Upper lobe of right lung (tissue), 1 donor: ENCODE measurements around the gene KBTBD2. TPM values are rescaled to one million over a fixed set of nuclear protein-coding genes. Genes with fewer than 3 reads are reported as not detected.
"Not testable (repeated sequence)": the region's sequence is repeated elsewhere in the genome, so short reads cannot be mapped to it uniquely, and the experiment has no call there.

Experiments
- ATAC-seq: fragments of 200-7000 bp; cut with Tn5 transposase; one replicate; pipeline ENCODE4 v1.9.1; 2020; ENCODE audit warnings: mild to moderate bottlenecking, moderate library complexity
- DNase-seq: peaks from one replicate; pipeline ENCODE4 v3.0.0-alpha.2; 2020
- H3K27ac ChIP-seq: fragments of 200-600 bp; one replicate; pipeline ENCODE4 v1.8.0; 2022
- H3K27me3 ChIP-seq: fragments of 200-600 bp; one replicate; pipeline ENCODE4 v1.8.0; 2022; ENCODE audit warnings: mild to moderate bottlenecking
- H3K36me3 ChIP-seq: fragments of 200-600 bp; one replicate; pipeline ENCODE4 v1.8.0; 2022
- H3K4me1 ChIP-seq: fragments of 200-600 bp; one replicate; pipeline ENCODE4 v1.8.0; 2022
- H3K4me3 ChIP-seq: fragments of 200-600 bp; one replicate; pipeline ENCODE4 v1.8.0; 2022; ENCODE audit warnings: mild to moderate bottlenecking
- H3K9me3 ChIP-seq: fragments of 200-600 bp; one replicate; pipeline ENCODE4 v1.8.0; 2022
- intact Hi-C: fragments of 100-400 bp; cut with DNase I; formaldehyde crosslinking; loops from one replicate; pipeline ENCODE4 v1.11.0; 2022
- total RNA-seq: library from RNA; stranded (reverse); fragmentation: NEBNext Ultra II Directional; extraction: Animal tissue kit (Norgen Biotek cat#: 25700); gene quantifications from one replicate; pipeline ENCODE4 v1.2.1, GENCODE V29; 2021
- TF ChIP-seq, protein P1 (sequence below): fragments of 200-600 bp; IDR thresholded peaks from one replicate; pipeline ENCODE4 v1.8.0; 2022; ENCODE audit warnings: antibody characterized with exemption
- donor health status: DM: no; HTN: yes; CAD: no; lungs with severe emphysema.

Gene KBTBD2
- total RNA-seq, 1 donor from 2014 or later = 44.7 TPM

DNA sequence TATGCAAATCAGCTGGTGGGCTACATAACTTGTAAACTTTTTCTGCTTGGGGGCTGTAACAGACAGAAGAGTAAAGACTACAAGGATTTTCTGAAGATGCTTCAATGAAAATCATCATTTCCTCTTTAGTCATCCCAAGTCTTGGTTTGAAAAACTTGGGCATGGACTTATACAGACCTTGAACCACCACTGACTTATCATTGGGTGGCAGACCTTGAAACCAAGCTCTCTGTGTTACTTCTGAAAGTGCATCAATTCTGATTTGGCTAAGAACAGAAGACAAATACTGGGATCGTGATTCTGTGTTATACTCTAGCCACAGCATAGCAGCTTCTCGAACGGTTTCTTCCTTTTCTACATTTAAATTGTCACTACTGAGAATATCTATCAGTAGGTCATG lies 21.3 kb downstream of the KBTBD2 start:
- Histone ChIP-seq H3K27ac (no peak overlapping the region), H3K4me3 (no peak overlapping the region), H3K36me3 (peaks cover 72% of the 10 kb centered on the region), H3K9me3 (no peaks in the 10 kb centered on the region), H3K4me1 (peaks cover 10% of the 10 kb centered on the region), H3K27me3 (no peaks in the 10 kb centered on the region)
- intact Hi-C loops = no loop called here
- TF ChIP-seq, protein P1, sequence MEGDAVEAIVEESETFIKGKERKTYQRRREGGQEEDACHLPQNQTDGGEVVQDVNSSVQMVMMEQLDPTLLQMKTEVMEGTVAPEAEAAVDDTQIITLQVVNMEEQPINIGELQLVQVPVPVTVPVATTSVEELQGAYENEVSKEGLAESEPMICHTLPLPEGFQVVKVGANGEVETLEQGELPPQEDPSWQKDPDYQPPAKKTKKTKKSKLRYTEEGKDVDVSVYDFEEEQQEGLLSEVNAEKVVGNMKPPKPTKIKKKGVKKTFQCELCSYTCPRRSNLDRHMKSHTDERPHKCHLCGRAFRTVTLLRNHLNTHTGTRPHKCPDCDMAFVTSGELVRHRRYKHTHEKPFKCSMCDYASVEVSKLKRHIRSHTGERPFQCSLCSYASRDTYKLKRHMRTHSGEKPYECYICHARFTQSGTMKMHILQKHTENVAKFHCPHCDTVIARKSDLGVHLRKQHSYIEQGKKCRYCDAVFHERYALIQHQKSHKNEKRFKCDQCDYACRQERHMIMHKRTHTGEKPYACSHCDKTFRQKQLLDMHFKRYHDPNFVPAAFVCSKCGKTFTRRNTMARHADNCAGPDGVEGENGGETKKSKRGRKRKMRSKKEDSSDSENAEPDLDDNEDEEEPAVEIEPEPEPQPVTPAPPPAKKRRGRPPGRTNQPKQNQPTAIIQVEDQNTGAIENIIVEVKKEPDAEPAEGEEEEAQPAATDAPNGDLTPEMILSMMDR = no peak
- no peak for ATAC-seq
- DNase-seq = no peak

DNA sequence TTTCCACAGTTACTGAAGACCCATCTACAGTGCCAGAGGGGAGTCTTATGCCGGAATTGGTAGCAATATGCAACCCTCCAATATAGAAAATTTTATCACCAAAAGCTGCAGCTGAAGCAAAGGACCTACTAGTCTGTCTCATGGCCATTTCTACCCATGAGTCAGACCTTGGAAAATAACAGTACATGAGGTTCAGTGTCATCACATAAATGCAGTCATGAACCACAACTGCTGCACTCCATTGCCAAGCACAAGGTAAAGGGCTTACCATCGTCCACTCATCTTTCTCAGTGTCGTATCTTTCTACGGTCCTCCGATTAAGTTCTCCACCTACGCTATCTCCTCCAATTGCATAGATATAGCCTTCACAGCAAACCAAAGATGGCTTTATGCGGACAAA lies 21.8 kb downstream of the KBTBD2 start:
- Histone ChIP-seq H3K36me3 (peaks cover 68% of the 10 kb centered on the region), H3K9me3 (no peaks in the 10 kb centered on the region), H3K4me3 (no peak overlapping the region), H3K27ac (no peak overlapping the region), H3K27me3 (no peaks in the 10 kb centered on the region), H3K4me1 (peaks cover 10% of the 10 kb centered on the region)
- intact Hi-C loops = no loop called here
- DNase-seq (no peak), ATAC-seq (no peak)
- TF ChIP-seq, protein P1 = no peak

DNA sequence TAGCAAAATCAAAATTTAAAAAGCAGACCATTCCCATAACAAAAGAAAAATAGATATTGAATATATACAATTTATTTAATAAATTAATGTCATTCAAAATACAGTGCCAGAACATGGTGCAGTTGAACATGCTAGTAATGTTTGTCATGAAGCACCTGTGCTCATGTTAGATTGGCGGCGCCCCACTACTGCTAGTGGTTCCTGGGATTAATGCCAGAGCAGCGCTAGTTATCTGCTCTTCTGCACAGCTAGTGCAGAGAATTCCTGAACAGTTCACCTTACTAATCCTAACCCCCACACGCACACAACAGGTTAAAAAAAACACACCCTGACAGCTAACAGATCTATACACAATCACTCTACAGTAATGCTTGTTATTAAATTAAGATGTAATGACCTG lies 23.4 kb downstream of the KBTBD2 start:
- ATAC-seq (no peak), DNase-seq (no peak)
- H3K4me3 ChIP-seq = no peak overlapping the region
- TF ChIP-seq, protein P1 = no peak
- peaks cover 10% of the 10 kb centered on the region for H3K4me1 ChIP-seq
- no peaks in the 10 kb centered on the region for H3K27me3 ChIP-seq
- H3K36me3 ChIP-seq = peaks cover 54% of the 10 kb centered on the region
- no peak overlapping the region for H3K27ac ChIP-seq
- intact Hi-C loops = no loop called here
- H3K9me3 ChIP-seq = no peaks in the 10 kb centered on the region

DNA sequence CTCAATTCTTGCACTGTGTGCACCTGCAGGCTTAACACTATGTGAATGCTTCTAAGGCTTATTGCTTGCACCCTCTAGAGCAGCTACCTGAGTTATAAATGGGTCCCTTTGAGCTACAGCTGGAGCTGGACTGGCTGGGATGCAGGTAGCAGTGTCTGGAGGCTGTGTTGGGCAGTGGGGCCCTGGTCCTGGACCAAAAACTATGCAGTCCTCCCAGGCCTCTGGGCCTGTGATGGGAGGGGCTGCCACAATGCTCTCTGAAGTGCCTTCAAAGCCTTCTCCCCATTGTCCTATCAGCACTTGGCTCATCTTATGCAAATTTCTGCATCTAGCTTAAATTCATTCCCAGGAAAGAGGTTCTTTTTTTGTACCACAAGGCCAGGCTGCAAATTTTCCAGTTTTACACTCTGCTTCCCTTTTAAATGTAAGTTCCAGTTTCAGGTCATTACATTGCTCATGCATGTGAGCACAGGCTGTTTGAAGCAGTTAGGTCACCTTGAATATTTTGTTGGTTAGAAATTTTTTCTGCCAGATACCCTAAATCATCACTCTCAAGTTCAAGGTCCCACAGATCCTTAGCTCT lies 26.0 kb downstream of the KBTBD2 start:
- TF ChIP-seq, protein P1 = no peak
- Histone ChIP-seq H3K27me3 (no peaks in the 10 kb centered on the region), H3K9me3 (no peaks in the 10 kb centered on the region), H3K4me1 (no peaks in the 10 kb centered on the region), H3K27ac (no peak overlapping the region), H3K4me3 (no peak overlapping the region), H3K36me3 (peaks cover 31% of the 10 kb centered on the region)
- no peak for ATAC-seq
- no peak for DNase-seq
- intact Hi-C loops = no loop called here

DNA sequence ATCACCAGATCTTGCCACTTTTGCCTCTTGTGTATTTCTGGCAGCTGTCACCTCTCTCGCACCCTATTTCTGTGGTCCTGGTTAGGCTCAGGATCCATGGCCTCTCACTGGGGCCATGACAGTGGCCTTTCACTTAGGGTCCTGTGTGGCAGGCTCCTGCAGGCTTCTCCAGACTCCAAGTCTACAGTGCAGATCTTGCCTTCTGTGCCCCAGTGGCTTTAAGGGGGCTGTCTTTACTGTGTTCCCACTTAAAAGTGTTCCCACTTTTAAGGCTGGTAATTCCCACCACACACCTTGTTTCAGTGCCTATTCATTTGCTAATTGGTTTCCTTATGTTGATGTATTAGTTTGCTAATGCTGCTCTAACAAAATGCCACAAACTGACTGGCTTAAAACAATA lies 27.7 kb downstream of the KBTBD2 start:
- intact Hi-C loops, ATAC-seq, H3K9me3 ChIP-seq, H3K4me1 ChIP-seq, H3K4me3 ChIP-seq, H3K27ac ChIP-seq, DNase-seq, H3K27me3 ChIP-seq: not testable (repeated sequence)
- peaks cover 14% of the 10 kb centered on the region for H3K36me3 ChIP-seq

DNA sequence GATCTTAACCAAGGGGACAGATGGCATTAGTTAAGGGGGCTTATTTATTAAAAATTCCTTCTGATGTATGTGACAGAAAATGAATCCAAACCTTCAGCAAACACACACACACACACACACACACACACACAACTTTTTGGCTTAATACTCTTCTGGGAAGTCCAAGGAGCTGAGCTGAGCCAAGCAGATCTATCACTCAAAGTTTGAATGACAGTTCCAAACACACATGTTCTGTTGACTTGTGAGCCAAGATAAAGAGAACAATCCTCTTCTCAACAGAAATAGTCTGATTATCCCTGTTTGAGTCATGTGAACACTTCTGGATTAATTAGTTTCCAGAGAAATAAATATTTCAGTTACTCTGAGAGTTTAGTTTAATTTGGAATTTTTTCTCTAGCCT lies 31.5 kb downstream of the KBTBD2 start:
- Histone ChIP-seq H3K27me3 (no peaks in the 10 kb centered on the region), H3K36me3 (no peaks in the 10 kb centered on the region), H3K9me3 (no peaks in the 10 kb centered on the region), H3K4me1 (peaks cover 5% of the 10 kb centered on the region), H3K27ac (no peak overlapping the region), H3K4me3 (no peak overlapping the region)
- DNase-seq = no peak
- ATAC-seq = no peak
- intact Hi-C loops = no loop called here
- TF ChIP-seq, protein P1 = no peak
